Measurements from ENCODE around the gene ZC3H12C. TPM values are rescaled to one million over a fixed set of nuclear protein-coding genes. Genes with fewer than 3 reads are reported as not detected.
A peak's percentile ranks its signal among the peaks of the same experiment; 100 is the strongest.

ZC3H12C gene
- total RNA-seq, 1 donor from 2014 or later, result 5.0 TPM

- H3K4me3 ChIP-seq (ENCODE audit: low read depth, low read length), result no peak overlapping the region
- TF ChIP-seq, protein P1, sequence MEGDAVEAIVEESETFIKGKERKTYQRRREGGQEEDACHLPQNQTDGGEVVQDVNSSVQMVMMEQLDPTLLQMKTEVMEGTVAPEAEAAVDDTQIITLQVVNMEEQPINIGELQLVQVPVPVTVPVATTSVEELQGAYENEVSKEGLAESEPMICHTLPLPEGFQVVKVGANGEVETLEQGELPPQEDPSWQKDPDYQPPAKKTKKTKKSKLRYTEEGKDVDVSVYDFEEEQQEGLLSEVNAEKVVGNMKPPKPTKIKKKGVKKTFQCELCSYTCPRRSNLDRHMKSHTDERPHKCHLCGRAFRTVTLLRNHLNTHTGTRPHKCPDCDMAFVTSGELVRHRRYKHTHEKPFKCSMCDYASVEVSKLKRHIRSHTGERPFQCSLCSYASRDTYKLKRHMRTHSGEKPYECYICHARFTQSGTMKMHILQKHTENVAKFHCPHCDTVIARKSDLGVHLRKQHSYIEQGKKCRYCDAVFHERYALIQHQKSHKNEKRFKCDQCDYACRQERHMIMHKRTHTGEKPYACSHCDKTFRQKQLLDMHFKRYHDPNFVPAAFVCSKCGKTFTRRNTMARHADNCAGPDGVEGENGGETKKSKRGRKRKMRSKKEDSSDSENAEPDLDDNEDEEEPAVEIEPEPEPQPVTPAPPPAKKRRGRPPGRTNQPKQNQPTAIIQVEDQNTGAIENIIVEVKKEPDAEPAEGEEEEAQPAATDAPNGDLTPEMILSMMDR (conservative IDR thresholded peaks at IDR 0.05; ENCODE audit: low read depth, low read length), result no peak
- no peak for DNase-seq (ENCODE audit: low read depth)
Observed at GRCh38 chr11:110085255-110085838, 7.8 kb upstream of the ZC3H12C start.

GRCh38 chr11:110086892-110087309, 6.3 kb upstream of the ZC3H12C start:
- H3K4me3 ChIP-seq (ENCODE audit: low read depth, low read length), result no peak overlapping the region
- TF ChIP-seq, protein P1 (conservative IDR thresholded peaks at IDR 0.05; ENCODE audit: low read depth, low read length), result no peak
- peak; percentile 74 for DNase-seq (ENCODE audit: low read depth)

GRCh38 chr11:110087812-110088534, 5.2 kb upstream of the ZC3H12C start:
- no peak overlapping the region for H3K4me3 ChIP-seq (ENCODE audit: low read depth, low read length)
- TF ChIP-seq, protein P1 (conservative IDR thresholded peaks at IDR 0.05; ENCODE audit: low read depth, low read length), result no peak
- peak; percentile 83 for DNase-seq (ENCODE audit: low read depth)

GRCh38 chr11:110088535-110089344, 4.5 kb upstream of the ZC3H12C start:
- H3K4me3 ChIP-seq (ENCODE audit: low read depth, low read length), result no peak overlapping the region
- no peak for DNase-seq (ENCODE audit: low read depth)
- TF ChIP-seq, protein P1 (conservative IDR thresholded peaks at IDR 0.05; ENCODE audit: low read depth, low read length), result no peak

GRCh38 chr11:110089617-110090282, 3.4 kb upstream of the ZC3H12C start:
- H3K4me3 ChIP-seq (ENCODE audit: low read depth, low read length), result no peak overlapping the region
- TF ChIP-seq, protein P1 (conservative IDR thresholded peaks at IDR 0.05; ENCODE audit: low read depth, low read length), result no peak
- no peak for DNase-seq (ENCODE audit: low read depth)

- no peak for DNase-seq (ENCODE audit: low read depth)
- TF ChIP-seq, protein P1 (conservative IDR thresholded peaks at IDR 0.05; ENCODE audit: low read depth, low read length), result no peak
- no peak overlapping the region for H3K4me3 ChIP-seq (ENCODE audit: low read depth, low read length)
Observed at GRCh38 chr11:110090466-110091026, 2.6 kb upstream of the ZC3H12C start.

All from epithelial cell of proximal tubule (primary cell).